ENCODE results near the gene TCEANC2.
A peak's percentile ranks its signal among the peaks of the same experiment; 100 is the strongest.

TCEANC2 gene

DNA sequence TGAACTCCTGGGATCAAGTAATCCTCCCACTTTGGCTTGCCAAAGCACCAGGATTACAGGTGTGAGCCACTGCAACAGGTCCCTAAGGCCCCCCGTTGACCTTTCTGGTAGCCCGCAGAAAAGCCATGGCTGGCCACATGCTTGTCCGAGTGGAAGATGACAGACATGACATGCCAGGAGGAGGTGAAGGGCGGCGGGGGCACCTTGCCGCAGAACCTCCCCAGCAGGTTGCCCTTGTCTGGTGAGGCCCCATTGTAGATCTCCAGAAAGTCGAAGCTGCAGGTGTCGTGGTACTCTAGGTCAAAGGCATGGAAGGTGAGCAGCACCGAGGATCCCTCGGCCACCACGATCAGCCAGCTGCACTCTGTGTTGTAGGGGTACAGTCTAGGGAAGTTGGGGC is 91.0 kb downstream of the TCEANC2 start:
- FAIRE-seq = no peak
- no peak for DNase-seq (ENCODE audit: insufficient read length, low spot score)
- TF ChIP-seq, protein P1, sequence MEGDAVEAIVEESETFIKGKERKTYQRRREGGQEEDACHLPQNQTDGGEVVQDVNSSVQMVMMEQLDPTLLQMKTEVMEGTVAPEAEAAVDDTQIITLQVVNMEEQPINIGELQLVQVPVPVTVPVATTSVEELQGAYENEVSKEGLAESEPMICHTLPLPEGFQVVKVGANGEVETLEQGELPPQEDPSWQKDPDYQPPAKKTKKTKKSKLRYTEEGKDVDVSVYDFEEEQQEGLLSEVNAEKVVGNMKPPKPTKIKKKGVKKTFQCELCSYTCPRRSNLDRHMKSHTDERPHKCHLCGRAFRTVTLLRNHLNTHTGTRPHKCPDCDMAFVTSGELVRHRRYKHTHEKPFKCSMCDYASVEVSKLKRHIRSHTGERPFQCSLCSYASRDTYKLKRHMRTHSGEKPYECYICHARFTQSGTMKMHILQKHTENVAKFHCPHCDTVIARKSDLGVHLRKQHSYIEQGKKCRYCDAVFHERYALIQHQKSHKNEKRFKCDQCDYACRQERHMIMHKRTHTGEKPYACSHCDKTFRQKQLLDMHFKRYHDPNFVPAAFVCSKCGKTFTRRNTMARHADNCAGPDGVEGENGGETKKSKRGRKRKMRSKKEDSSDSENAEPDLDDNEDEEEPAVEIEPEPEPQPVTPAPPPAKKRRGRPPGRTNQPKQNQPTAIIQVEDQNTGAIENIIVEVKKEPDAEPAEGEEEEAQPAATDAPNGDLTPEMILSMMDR (IDR thresholded peaks at IDR 0.05; ENCODE audit: insufficient read depth, missing control alignments) = no peak

DNA sequence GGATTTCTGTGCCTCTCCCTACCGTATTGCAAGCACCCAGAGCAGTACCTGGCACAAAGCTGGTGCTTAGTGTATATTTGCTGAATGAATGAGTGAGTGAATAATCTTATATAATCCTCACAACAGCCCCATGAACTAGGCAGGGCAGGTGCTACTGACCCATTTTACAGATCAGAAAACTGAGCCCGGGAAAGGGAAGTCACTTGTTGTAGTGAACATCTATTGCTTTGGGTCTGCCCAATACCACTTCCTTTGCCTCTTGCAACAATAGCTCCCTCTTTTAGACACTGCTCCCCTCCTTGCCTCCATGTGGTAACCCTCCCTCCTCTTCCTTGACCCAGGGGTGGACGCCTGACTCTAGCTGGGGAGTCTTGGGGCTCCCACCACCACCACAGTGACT is 96.3 kb downstream of the TCEANC2 start:
- TF ChIP-seq, protein P1 (IDR thresholded peaks at IDR 0.05; ENCODE audit: insufficient read depth, missing control alignments) = no peak
- DNase-seq (ENCODE audit: insufficient read length, low spot score) (no peak), FAIRE-seq (no peak)

DNA sequence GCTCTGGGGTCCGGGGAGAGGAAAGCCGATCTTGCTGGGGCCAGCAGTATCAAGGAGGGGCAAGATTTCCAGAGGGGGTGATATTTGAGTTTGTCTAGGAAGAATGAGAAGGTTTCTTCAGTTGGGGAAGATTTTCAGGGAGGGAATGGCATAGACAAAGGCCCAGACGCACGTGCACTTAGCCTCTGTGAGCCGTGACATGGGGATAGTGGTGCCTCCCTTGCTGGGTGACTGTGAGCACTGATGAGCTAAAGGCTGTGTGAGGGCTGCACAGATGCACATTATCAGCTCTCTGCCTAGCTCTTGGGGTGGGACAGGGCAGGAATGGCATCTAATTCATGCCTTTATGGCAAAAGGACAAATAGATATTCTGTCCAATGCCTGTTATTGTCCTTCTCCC is 97.6 kb downstream of the TCEANC2 start:
- TF ChIP-seq, protein P1 (IDR thresholded peaks at IDR 0.05; ENCODE audit: insufficient read depth, missing control alignments) = no peak
- DNase-seq (ENCODE audit: insufficient read length, low spot score) (no peak), FAIRE-seq (no peak)

DNA sequence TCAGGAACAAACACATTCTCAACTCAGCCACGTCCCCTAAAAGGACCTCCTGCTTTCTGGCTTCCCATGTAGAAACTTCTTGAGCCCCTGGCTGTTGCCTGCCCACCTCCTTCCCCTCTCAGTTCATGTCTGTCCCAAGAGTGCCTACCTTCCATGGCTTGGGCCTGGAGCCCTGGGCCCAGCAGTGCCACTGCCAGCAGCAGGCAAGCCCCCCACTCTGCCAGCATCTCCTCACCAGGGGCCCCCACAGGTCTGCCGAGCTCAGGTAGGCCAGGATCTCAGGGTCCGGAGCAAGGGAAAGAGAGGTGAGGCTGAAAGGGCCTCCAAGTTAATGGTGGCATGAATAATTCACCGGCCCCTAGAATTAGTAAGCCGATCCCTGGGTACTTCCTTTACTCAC is 99.3 kb downstream of the TCEANC2 start, which contains the start of gene CDCP2:
TSS of gene CDCP2 (minus strand) at position 305 of the 400 bp plus-strand sequence. CDS start at position 227, 78 bp downstream.
- TF ChIP-seq, protein P1 (IDR thresholded peaks at IDR 0.05; ENCODE audit: insufficient read depth, missing control alignments) = no peak
- FAIRE-seq = no peak
- no peak for DNase-seq (ENCODE audit: insufficient read length, low spot score)

DNA sequence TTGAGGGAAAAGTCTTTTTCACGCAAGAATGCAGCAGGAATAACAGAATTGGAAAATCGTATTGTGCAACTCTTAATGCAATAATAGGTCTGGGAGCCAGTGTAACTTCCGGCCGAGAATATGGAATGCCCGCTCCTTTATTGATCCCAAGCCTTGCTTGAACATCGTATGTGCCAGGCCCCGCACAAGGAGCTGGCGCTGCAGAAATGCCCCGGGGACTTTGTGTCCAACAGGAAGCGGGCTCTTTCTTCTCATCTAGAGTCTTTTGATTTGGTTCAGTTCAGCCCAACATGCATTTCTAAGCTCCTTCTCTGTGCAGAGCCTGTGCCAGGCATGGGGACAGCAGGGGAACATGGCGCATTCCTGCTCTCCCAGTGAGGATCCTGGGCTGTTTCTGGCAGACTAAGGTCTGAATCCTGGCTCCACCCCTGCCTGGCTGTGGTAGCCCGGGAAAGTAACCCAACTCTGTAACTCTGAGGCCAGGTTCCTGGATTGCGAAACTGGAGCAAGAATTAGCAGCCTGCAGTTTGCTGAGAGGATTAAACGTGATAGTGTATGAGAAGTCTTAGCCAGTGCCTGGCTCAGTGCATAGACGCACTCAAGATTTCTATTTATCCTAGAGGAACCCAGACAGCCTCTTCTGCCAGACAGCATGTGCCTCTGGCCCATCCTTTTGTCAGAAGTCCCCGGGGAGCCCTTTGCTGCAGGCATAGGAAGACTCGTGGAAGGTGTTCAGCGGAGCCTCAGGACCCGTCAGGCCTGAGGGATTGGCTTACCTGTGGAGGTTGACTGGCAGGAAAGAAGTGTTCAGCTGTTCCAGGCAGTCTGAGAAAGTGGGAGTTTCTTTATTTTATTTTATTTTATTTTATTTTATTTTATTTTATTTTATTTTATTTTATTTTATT is 100.4 kb downstream of the TCEANC2 start:
- DNase-seq (ENCODE audit: insufficient read length, low spot score) = peak; percentile 59
- no peak for FAIRE-seq
- TF ChIP-seq, protein P1 (IDR thresholded peaks at IDR 0.05; ENCODE audit: insufficient read depth, missing control alignments) = no peak
